ENCODE data around the gene NAV2.

NAV2 gene

GRCh38 chr11:19696904-19697303 lies 15.7 kb upstream of the NAV2 start:
- peaks cover 10% of the 10 kb centered on the region for H3K27me3 Mint-ChIP-seq
- DNase-seq (no peak), ATAC-seq (no peak)
- H3K4me1 Mint-ChIP-seq, result no peaks in the 10 kb centered on the region
- no peak overlapping the region for H3K27ac Mint-ChIP-seq
- H3K9me3 Mint-ChIP-seq, result no peaks in the 10 kb centered on the region
- H3K4me3 Mint-ChIP-seq, result no peak overlapping the region
- no peaks in the 10 kb centered on the region for H3K36me3 Mint-ChIP-seq (ENCODE audit: low read depth)

GRCh38 chr11:19697721-19698121 lies 14.9 kb upstream of the NAV2 start:
- Mint-ChIP-seq H3K4me3 (no peak overlapping the region), H3K36me3 (ENCODE audit: low read depth) (no peaks in the 10 kb centered on the region), H3K27ac (no peak overlapping the region), H3K27me3 (peaks cover 13% of the 10 kb centered on the region), H3K4me1 (no peaks in the 10 kb centered on the region), H3K9me3 (no peaks in the 10 kb centered on the region)
- DNase-seq, result no peak
- no peak for ATAC-seq

GRCh38 chr11:19698493-19699292 lies 13.9 kb upstream of the NAV2 start:
- Mint-ChIP-seq H3K9me3 (no peaks in the 10 kb centered on the region), H3K36me3 (ENCODE audit: low read depth) (no peaks in the 10 kb centered on the region), H3K27me3 (peaks cover 16% of the 10 kb centered on the region), H3K4me3 (no peak overlapping the region), H3K27ac (no peak overlapping the region), H3K4me1 (no peaks in the 10 kb centered on the region)
- DNase-seq (no peak), ATAC-seq (no peak)

GRCh38 chr11:19701421-19701820 lies 11.2 kb upstream of the NAV2 start:
- Mint-ChIP-seq H3K36me3 (ENCODE audit: low read depth) (no peaks in the 10 kb centered on the region), H3K27ac (no peak overlapping the region), H3K4me1 (no peaks in the 10 kb centered on the region), H3K27me3 (peaks cover 16% of the 10 kb centered on the region), H3K9me3 (no peaks in the 10 kb centered on the region), H3K4me3 (no peak overlapping the region)
- ATAC-seq (no peak), DNase-seq (no peak)

- Mint-ChIP-seq H3K4me1 (no peaks in the 10 kb centered on the region), H3K4me3 (no peak overlapping the region), H3K27me3 (peaks cover 16% of the 10 kb centered on the region), H3K36me3 (ENCODE audit: low read depth) (no peaks in the 10 kb centered on the region), H3K27ac (no peak overlapping the region), H3K9me3 (no peaks in the 10 kb centered on the region)
- no peak for DNase-seq
- ATAC-seq, result no peak
These were observed 10.0 kb upstream of the NAV2 start for GRCh38 chr11:19702620-19703019.

GRCh38 chr11:19703211-19703610 lies 9.4 kb upstream of the NAV2 start:
- ATAC-seq, result no peak
- H3K4me1 Mint-ChIP-seq, result no peaks in the 10 kb centered on the region
- H3K9me3 Mint-ChIP-seq, result no peaks in the 10 kb centered on the region
- no peak overlapping the region for H3K4me3 Mint-ChIP-seq
- peaks cover 13% of the 10 kb centered on the region for H3K27me3 Mint-ChIP-seq
- DNase-seq, result no peak
- H3K36me3 Mint-ChIP-seq (ENCODE audit: low read depth), result no peaks in the 10 kb centered on the region
- H3K27ac Mint-ChIP-seq, result no peak overlapping the region

GRCh38 chr11:19704213-19704612 lies 8.4 kb upstream of the NAV2 start:
- Mint-ChIP-seq H3K27ac (no peak overlapping the region), H3K4me3 (no peak overlapping the region), H3K4me1 (no peaks in the 10 kb centered on the region), H3K9me3 (no peaks in the 10 kb centered on the region), H3K27me3 (peaks cover 11% of the 10 kb centered on the region), H3K36me3 (ENCODE audit: low read depth) (no peaks in the 10 kb centered on the region)
- no peak for DNase-seq
- ATAC-seq, result no peak

GRCh38 chr11:19705936-19706335 lies 6.7 kb upstream of the NAV2 start:
- H3K27ac Mint-ChIP-seq, result no peak overlapping the region
- H3K9me3 Mint-ChIP-seq, result no peaks in the 10 kb centered on the region
- no peak overlapping the region for H3K4me3 Mint-ChIP-seq
- no peak for ATAC-seq
- no peaks in the 10 kb centered on the region for H3K4me1 Mint-ChIP-seq
- H3K27me3 Mint-ChIP-seq, result peaks cover 15% of the 10 kb centered on the region
- H3K36me3 Mint-ChIP-seq (ENCODE audit: low read depth), result no peaks in the 10 kb centered on the region
- DNase-seq, result no peak

- DNase-seq, result peak; percentile 25
- Mint-ChIP-seq H3K36me3 (ENCODE audit: low read depth) (no peaks in the 10 kb centered on the region), H3K27me3 (peaks cover 43% of the 10 kb centered on the region), H3K4me1 (peaks cover 23% of the 10 kb centered on the region), H3K4me3 (peak overlapping the region; percentile 79), H3K27ac (peak overlapping the region; percentile 46), H3K9me3 (no peaks in the 10 kb centered on the region)
- ATAC-seq, result peak; percentile 25
These were observed 741 bp upstream of the NAV2 start for GRCh38 chr11:19711911-19712280.

GRCh38 chr11:19713196-19714021 lies 772 bp downstream of the NAV2 start:
- DNase-seq (peak; percentile 9), ATAC-seq (no peak)
- peak overlapping the region; percentile 77 for H3K4me3 Mint-ChIP-seq
- no peaks in the 10 kb centered on the region for H3K36me3 Mint-ChIP-seq (ENCODE audit: low read depth)
- H3K27me3 Mint-ChIP-seq, result peaks cover 43% of the 10 kb centered on the region
- H3K4me1 Mint-ChIP-seq, result peaks cover 23% of the 10 kb centered on the region
- H3K27ac Mint-ChIP-seq, result no peak overlapping the region
- H3K9me3 Mint-ChIP-seq, result no peaks in the 10 kb centered on the region

GRCh38 chr11:19714022-19714386 lies 1.4 kb downstream of the NAV2 start:
- Mint-ChIP-seq H3K9me3 (no peaks in the 10 kb centered on the region), H3K4me3 (peak overlapping the region; percentile 58), H3K4me1 (peaks cover 23% of the 10 kb centered on the region), H3K36me3 (ENCODE audit: low read depth) (no peaks in the 10 kb centered on the region), H3K27me3 (peaks cover 43% of the 10 kb centered on the region), H3K27ac (no peak overlapping the region)
- DNase-seq, result no peak
- ATAC-seq, result no peak

- H3K27ac Mint-ChIP-seq, result no peak overlapping the region
- H3K4me3 Mint-ChIP-seq, result peak overlapping the region; percentile 58
- H3K27me3 Mint-ChIP-seq, result peaks cover 40% of the 10 kb centered on the region
- no peaks in the 10 kb centered on the region for H3K9me3 Mint-ChIP-seq
- H3K4me1 Mint-ChIP-seq, result peaks cover 23% of the 10 kb centered on the region
- no peaks in the 10 kb centered on the region for H3K36me3 Mint-ChIP-seq (ENCODE audit: low read depth)
- ATAC-seq (no peak), DNase-seq (no peak)
These were observed 2.0 kb downstream of the NAV2 start for GRCh38 chr11:19714387-19715363.

- no peaks in the 10 kb centered on the region for H3K9me3 Mint-ChIP-seq
- DNase-seq (no peak), ATAC-seq (no peak)
- H3K27me3 Mint-ChIP-seq, result peaks cover 40% of the 10 kb centered on the region
- H3K27ac Mint-ChIP-seq, result no peak overlapping the region
- peaks cover 23% of the 10 kb centered on the region for H3K4me1 Mint-ChIP-seq
- H3K36me3 Mint-ChIP-seq (ENCODE audit: low read depth), result no peaks in the 10 kb centered on the region
- no peak overlapping the region for H3K4me3 Mint-ChIP-seq
These were observed 2.7 kb downstream of the NAV2 start for GRCh38 chr11:19715373-19715772.

GRCh38 chr11:19718051-19718450 lies 5.4 kb downstream of the NAV2 start:
- DNase-seq, result no peak
- H3K36me3 Mint-ChIP-seq (ENCODE audit: low read depth), result no peaks in the 10 kb centered on the region
- no peak overlapping the region for H3K27ac Mint-ChIP-seq
- peaks cover 21% of the 10 kb centered on the region for H3K4me1 Mint-ChIP-seq
- H3K4me3 Mint-ChIP-seq, result no peak overlapping the region
- H3K27me3 Mint-ChIP-seq, result peaks cover 25% of the 10 kb centered on the region
- no peak for ATAC-seq
- no peaks in the 10 kb centered on the region for H3K9me3 Mint-ChIP-seq

Measured in activated naive CD8-positive, alpha-beta T cell treated with anti-CD3 and anti-CD28 coated beads, Interleukin-2, amount 50 U/mL, for 24 hours (primary cell).